Stimulated activated CD8-positive, alpha-beta memory T cell treated with anti-CD3 and anti-CD28 coated beads, Interleukin-12 subunit alpha, Interleukin-12 subunit beta, amount 100 ng/mL, for 4 hours (primary cell): ENCODE data around the gene USO1.
"Not testable (repeated sequence)": the region's sequence is repeated elsewhere in the genome, so short reads cannot be mapped to it uniquely, and the experiment has no call there.

ENCODE experiments used
- DNase-seq: peaks from one replicate; pipeline ENCODE4 v3.0.0-alpha.2; 2020; ENCODE audit warnings: low read depth

USO1 gene

DNA sequence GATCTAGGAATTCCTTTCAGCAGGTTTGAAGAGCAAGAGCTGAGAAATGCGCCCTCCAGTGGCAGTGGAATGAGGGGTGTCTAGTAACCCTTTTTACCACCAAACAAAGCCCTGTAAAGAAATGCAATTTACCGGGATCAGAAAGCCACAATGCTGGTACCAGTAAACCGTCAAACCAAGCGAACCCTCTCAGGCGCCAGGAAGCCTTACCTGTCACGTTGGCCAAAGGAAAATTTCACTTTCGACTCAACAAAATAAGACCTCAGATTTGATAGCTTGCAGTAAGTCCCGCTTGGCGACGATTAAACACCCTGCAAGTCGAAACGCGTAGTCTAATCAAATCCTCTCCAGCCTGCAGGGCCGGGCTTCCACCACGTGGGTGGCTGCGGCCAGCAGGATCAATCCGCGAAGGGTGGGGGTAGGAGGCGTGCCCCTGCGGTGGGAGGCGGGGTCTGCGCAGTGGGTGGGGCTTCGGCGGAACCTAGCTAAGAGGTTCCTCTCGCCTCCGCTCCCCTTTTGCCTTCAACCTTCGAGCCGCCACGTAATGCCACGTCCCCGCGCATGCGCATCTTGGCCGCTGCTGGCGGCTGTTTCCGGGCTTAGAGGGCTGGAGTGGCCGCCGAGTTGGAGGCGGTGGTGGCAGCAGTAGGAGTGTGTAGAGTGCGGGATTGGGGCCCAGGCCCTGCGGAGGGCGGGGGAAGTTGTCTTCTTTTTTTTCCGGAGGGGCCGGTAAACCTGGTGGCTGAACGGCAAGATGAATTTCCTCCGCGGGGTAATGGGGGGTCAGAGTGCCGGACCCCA lies at the start of gene USO1:
Gene USO1 (plus strand): TSS at position 512 of the 801 bp plus-strand sequence. CDS start 243 bp downstream, at position 755.
- peak; percentile 99 for DNase-seq

GRCh38 chr4:75675004-75675531 lies 49.3 kb upstream of the USO1 start:
- no peak for DNase-seq

- no peak for DNase-seq
These were observed 45.9 kb upstream of the USO1 start for GRCh38 chr4:75678473-75678872.

DNA sequence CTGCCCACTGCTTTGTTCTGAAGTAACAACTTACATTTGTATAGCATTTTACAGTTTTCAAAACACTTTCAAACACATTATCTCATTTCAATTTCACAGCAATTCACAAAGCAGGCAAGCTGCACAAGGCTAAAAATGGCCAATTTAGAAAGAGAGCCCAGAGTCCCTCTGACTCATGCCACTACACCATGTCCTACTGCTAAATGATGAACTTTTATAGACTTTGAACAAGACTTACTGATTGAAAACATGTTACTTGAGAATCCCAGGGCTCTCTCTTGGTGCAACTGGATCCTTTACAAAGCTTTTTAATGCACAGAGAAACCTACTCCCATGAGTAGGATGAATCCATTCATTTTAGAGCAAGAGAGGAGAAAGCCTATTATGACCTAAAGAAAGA lies 45.4 kb upstream of the USO1 start:
- no peak for DNase-seq

DNA sequence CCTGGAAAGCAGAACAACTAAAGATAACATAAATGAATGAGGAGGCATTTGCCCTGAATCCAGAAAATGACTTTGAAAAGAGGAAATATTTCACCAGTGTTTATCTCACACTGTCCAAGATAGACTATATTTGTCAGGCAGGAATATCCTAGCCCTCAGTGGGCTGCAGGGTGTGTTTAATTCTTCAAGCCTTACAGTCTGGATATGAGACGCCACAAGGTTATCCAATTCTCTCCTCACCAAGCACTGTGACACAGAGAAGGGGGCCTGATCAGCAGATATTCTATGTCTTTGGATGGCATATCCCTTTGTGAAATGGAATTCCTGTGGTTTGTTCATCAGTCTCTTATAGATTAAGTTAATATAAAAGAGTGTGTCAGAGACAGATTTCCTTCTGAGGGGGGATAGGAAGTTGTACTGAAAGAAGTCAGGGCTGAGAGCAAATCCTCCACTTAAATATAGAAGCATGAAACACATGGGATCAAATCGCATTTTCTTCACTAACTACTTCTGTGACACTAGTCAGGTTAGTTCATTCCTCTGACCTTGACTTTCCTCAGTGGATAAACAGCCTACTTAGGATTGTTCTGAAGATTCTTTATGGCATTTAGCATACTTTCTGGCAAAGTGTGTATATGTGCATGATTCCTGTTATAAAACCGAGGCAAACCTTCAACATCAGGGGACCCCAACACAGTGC lies 44.4 kb upstream of the USO1 start:
- DNase-seq = no peak

GRCh38 chr4:75683482-75684155 lies 40.8 kb upstream of the USO1 start:
- DNase-seq = no peak

- no peak for DNase-seq
These were observed 38.7 kb upstream of the USO1 start for GRCh38 chr4:75685546-75686189.

- no peak for DNase-seq
These were observed 38.0 kb upstream of the USO1 start for GRCh38 chr4:75686346-75686745.

- DNase-seq = not testable (repeated sequence)
These were observed 37.3 kb upstream of the USO1 start for GRCh38 chr4:75687125-75687524.

DNA sequence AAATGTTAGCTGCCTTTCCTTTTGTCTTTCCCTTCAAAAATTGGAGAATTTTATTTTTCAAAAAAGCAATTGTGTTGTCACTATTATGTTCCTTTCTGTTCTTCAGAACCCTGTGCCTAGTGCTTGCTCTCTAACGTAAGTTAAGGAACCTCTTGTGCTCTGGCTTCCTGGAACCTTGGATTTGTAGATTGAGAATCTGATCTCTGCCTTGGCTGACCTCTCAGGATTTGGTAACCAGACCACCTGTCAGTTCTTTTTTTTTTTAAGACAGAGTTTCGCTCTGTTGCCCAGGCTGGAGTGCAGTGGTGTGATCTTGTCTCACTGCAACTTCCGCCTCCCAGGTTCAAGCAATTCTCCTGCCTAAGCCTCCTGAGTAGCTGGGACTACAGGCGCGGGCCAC lies 32.3 kb upstream of the USO1 start:
- not testable (repeated sequence) for DNase-seq

- no peak for DNase-seq
These were observed 28.3 kb upstream of the USO1 start for GRCh38 chr4:75696071-75696470.

DNA sequence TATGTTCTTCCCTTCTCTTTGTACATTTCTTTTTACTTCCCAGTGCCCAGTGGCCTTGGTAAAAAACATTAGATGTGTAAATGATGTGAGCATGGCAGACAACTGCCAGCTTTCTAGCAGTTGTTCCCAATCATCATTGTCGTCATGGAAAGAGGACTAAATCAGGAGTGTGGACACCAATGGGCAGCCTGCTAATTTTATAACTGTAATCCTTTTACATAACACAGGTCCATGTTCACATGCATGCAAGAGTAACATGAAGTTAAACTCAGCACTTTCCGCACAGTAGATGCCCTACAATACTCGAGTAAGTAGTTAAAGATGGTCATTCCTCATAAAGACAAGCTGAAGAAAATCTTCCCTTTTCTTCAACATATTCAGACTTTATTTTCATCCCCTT lies 27.8 kb upstream of the USO1 start:
- DNase-seq = no peak

DNA sequence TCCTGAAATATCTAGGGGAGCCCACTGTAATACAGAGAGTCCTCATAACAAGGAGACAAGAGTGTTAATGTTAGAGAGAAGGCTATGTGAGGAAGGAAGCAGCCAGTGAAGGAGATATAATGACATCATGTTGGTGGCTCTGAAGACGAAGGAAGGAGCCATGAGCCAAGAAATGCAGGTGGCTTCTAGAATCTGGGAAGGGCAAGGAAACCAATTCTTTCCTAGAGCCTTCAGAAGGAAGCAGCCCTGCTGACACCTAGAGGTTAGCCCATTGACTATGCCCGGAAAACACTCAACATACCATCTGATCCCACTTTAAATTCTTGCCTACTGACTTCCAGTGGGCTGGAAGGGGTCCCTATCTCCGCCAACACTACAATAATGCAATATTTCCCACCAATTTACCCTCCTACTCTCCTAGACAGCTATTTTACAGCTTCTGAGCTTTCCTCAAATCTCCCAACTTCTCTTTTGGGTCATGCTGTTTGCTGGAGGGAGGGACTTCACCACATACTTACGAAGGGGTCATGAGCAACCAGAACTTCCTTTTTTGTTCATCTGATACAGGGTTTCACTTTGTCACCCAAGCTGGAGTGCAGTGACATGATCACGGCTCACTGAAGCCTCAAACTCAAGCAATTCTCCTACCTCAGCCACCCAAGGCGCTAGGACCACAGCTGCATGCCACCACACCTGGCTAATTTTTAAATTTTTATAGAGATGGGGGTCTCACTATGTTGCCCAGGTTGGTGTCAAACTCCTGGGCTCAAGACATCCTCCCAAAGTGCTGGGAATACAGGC lies 26.0 kb upstream of the USO1 start:
- no peak for DNase-seq

DNA sequence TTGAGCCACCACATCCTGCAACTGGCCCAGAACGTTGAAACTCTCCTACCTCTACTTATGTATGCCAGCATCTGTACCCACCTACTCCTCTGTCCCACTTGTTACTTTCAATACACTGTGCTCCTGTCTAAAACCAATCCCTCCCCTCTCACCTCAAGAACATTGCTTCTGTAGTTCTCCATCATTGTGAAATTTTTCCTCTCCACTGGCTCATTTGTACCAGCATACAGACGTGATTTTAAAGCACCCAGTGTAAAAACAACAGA lies 25.5 kb upstream of the USO1 start:
- no peak for DNase-seq

- no peak for DNase-seq
These were observed 25.1 kb upstream of the USO1 start for GRCh38 chr4:75699299-75699698.

DNA sequence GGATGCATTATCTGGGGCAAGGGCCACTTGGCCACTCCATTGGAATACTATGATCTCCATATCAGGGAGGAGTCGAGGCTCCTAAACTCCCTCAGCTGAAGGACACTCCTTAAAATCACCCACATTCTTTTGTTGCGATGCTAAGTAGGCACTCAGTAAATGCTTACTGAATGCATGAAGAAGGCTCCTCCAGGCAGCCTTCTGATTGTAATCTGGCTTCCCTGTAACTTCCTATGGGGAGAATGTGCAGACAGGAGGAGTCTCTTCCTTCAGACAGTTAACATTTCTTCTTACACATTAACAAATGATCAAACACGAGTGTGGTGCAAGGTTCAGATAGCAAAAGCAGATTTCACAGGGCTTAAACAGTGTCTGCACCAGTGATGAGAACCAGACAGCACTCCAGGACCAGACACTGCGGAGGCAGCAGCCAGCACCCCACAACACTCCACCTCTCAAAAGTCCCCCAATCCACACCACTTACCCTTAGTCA lies 21.4 kb upstream of the USO1 start:
- DNase-seq = no peak

DNA sequence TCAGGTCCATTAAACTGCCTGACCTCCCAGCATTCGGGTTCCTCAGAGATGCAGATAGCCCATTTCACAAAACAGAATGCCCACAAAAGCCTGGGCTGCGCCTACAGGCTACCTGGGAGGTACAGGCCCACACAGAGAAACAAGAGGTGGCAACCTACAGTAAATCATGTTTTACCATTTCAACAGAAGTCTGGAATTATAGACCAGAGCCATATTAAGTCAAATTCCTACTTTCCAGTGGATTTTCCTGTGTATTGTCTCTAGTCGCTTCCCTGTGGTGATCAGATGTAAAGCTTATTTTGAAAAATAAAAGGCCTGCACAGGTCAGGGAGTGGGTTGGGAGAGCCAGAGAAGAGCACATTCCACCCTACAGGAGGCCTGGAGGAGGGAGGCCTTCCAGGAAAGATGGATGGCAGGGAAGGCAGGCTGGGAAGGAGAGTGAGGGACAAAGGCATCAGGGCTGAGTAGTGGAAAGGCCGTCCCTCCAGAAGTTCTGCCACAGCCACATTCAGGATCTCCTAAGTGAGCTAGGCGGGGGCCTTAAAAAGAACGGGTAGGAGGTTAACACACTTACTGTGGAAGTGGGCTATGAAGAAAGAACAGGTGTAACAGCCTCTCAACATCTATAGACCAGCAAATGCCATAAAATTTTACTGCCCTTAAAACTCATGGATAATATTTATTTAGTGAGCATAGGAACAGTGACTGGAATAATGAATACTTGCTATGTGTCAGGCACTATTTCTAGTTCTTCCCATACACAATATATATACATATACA lies 19.0 kb upstream of the USO1 start:
- no peak for DNase-seq

DNA sequence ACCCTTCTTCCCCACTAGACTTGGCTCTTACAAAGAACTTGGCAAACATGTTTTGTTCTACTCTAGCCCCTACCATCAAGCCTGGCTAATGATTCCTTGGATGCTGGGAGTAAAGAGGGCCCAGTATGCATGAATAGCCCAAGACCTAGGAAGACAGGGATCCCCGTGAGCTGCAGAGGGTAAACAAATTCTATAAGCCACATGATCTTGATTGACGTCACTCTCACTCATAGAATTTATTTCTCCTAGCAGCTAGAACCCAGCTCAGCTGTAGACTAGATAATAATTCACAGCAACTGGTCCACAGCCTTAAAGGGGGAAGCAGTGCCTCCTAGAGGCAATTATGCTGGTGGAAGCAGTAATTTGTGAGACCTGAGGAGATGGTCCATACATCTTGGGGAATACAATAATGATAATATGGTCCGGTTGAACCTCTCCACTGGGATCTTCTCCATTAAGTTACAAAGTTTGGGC lies 16.1 kb upstream of the USO1 start:
- peak; percentile 24 for DNase-seq

GRCh38 chr4:75710246-75710645 lies 14.1 kb upstream of the USO1 start:
- no peak for DNase-seq

GRCh38 chr4:75714011-75714410 lies 10.4 kb upstream of the USO1 start:
- no peak for DNase-seq

GRCh38 chr4:75714704-75715103 lies 9.7 kb upstream of the USO1 start:
- DNase-seq = no peak
